ENCODE data around the gene TOPAZ1. TPM values are rescaled to one million over a fixed set of nuclear protein-coding genes. Genes with fewer than 3 reads are reported as not detected.

Gene TOPAZ1
- total and polyA plus RNA-seq, 2 of the 13 experiments (the other 11 are each of a cell fraction or from before 2014, with no cell fraction given): not detected

GRCh38 chr3:44259404-44259803, 17.7 kb downstream of the TOPAZ1 start:
- DNase-seq (ENCODE audit: low spot score) (no peak), FAIRE-seq (no peak), ATAC-seq (no peak)
- no peak overlapping the region for H3K4me2 ChIP-seq (ENCODE audit: low read depth, low read length)
- no peak overlapping the region for H3K4me3 ChIP-seq (replicated peaks in 1 of 3; ENCODE audit: insufficient read depth in 1 of 3, low read depth in 2 of 3, low read length in 3 of 3)
- no peak overlapping the region for H3K27ac ChIP-seq (ENCODE audit: extremely low read length, insufficient read depth, low read length)
- in situ Hi-C loops (cut with HindIII; ENCODE audit: extremely low pct_ligation_motif_present, low pct_unique_long_range_greater_than_20kb): no loop called here
- 65% methylated on average over 1 of the region's 1 CpG for WGBS (ENCODE audit: low lambda C conversion rate)
- POLR2A ChIA-PET: no interaction called here
- H3K9ac ChIP-seq (ENCODE audit: insufficient read depth, low read depth, low read length): no peak overlapping the region
- H3K9me3 ChIP-seq (ENCODE audit: low read length): no peaks in the 10 kb centered on the region
- no peaks in the 10 kb centered on the region for H3K4me1 ChIP-seq (ENCODE audit: insufficient read depth, low read length)
- no TSS peak for BruUV-seq (replicated peaks)
- no peak overlapping the region for H2AFZ ChIP-seq (ENCODE audit: low read length)
- no peaks in the 10 kb centered on the region for H3K79me2 ChIP-seq (ENCODE audit: insufficient read depth, low read length)
- intact Hi-C loops (cut with micrococcal nuclease; ENCODE audit: unreplicated experiment): no loop called here
- H3K27me3 ChIP-seq (ENCODE audit: control insufficient read depth in 1 of 2, insufficient read depth in 2 of 2, low read length in 2 of 2): no peaks in the 10 kb centered on the region
- CTCF ChIA-PET (ENCODE audit: low intra/inter-chr PET ratio, low total read pairs): no interaction called here
- H3K36me3 ChIP-seq (replicated peaks in 1 of 2; ENCODE audit: control insufficient read depth in 1 of 2, insufficient read depth in 2 of 2, low read length in 2 of 2): no peaks in the 10 kb centered on the region
- no peaks in the 10 kb centered on the region for H4K20me1 ChIP-seq (ENCODE audit: insufficient read depth, low read length)
- TF ChIP-seq GZF1 (CRISPR knock-in tag; IDR thresholded peaks at IDR 0.05) (no peak), MLXIP (CRISPR knock-in tag; IDR thresholded peaks at IDR 0.05; ENCODE audit: borderline replicate concordance) (no peak), SYNCRIP (IDR thresholded peaks at IDR 0.05; ENCODE audit: insufficient read depth, low read depth, low read length) (no peak), UBTF (CRISPR knock-in tag; IDR thresholded peaks at IDR 0.05) (no peak), SOX6 (IDR thresholded peaks at IDR 0.05) (no peak), SOX6 (CRISPR knock-in tag; IDR thresholded peaks at IDR 0.05) (no peak), ZFP90 (CRISPR knock-in tag; IDR thresholded peaks at IDR 0.05; ENCODE audit: borderline replicate concordance) (no peak), SP2 (CRISPR knock-in tag; IDR thresholded peaks at IDR 0.05) (no peak), IKZF1 (IDR thresholded peaks at IDR 0.05) (no peak), TCF7 (IDR thresholded peaks at IDR 0.05; ENCODE audit: low read depth) (no peak), ZNF703 (CRISPR knock-in tag; IDR thresholded peaks at IDR 0.05; ENCODE audit: borderline replicate concordance) (no peak), USF2 (IDR thresholded peaks at IDR 0.05; ENCODE audit: low read depth, low read length) (no peak), USF2 (CRISPR knock-in tag; IDR thresholded peaks at IDR 0.05; ENCODE audit: borderline replicate concordance) (no peak), FOXA3 (CRISPR knock-in tag; IDR thresholded peaks at IDR 0.05) (no peak)
- TF ChIP-seq, protein P1, sequence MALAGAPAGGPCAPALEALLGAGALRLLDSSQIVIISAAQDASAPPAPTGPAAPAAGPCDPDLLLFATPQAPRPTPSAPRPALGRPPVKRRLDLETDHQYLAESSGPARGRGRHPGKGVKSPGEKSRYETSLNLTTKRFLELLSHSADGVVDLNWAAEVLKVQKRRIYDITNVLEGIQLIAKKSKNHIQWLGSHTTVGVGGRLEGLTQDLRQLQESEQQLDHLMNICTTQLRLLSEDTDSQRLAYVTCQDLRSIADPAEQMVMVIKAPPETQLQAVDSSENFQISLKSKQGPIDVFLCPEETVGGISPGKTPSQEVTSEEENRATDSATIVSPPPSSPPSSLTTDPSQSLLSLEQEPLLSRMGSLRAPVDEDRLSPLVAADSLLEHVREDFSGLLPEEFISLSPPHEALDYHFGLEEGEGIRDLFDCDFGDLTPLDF (CRISPR knock-in tag; IDR thresholded peaks at IDR 0.05): no peak
- TF ChIP-seq, protein P2, sequence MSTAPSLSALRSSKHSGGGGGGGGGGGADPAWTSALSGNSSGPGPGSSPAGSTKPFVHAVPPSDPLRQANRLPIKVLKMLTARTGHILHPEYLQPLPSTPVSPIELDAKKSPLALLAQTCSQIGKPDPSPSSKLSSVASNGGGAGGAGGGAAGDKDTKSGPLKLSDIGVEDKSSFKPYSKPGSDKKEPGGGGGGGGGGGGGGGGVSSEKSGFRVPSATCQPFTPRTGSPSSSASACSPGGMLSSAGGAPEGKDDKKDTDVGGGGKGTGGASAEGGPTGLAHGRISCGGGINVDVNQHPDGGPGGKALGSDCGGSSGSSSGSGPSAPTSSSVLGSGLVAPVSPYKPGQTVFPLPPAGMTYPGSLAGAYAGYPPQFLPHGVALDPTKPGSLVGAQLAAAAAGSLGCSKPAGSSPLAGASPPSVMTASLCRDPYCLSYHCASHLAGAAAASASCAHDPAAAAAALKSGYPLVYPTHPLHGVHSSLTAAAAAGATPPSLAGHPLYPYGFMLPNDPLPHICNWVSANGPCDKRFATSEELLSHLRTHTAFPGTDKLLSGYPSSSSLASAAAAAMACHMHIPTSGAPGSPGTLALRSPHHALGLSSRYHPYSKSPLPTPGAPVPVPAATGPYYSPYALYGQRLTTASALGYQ (CRISPR knock-in tag; IDR thresholded peaks at IDR 0.05): no peak

Measured in HepG2 (cell line).